ENCODE results near the gene ERF. TPM values are rescaled to one million over a fixed set of nuclear protein-coding genes. Genes with fewer than 3 reads are reported as not detected.
A peak's percentile ranks its signal among the peaks of the same experiment; 100 is the strongest.

The ERF gene
- total RNA-seq, 1 experiment from 2014 or later = 43.6 TPM

- peak; percentile 67 for DNase-seq (ENCODE audit: low spot score)
Measured at GRCh38 chr19:42254089-42254849, 659 bp downstream of the ERF start.

- peak; percentile 53 for DNase-seq (ENCODE audit: low spot score)
Measured at GRCh38 chr19:42253245-42254088, 1.5 kb downstream of the ERF start.

- DNase-seq (ENCODE audit: low spot score) = peak; percentile 59
Measured at GRCh38 chr19:42252365-42253244, 2.3 kb downstream of the ERF start.

GRCh38 chr19:42251572-42252358 is 3.2 kb downstream of the ERF start:
- no peak for DNase-seq (ENCODE audit: low spot score)

- peak; percentile 56 for DNase-seq (ENCODE audit: low spot score)
Measured at GRCh38 chr19:42250666-42251531, 4.0 kb downstream of the ERF start.

GRCh38 chr19:42250183-42250665 is 4.7 kb downstream of the ERF start:
- DNase-seq (ENCODE audit: low spot score) = no peak

GRCh38 chr19:42249769-42250168 is 5.2 kb downstream of the ERF start:
- DNase-seq (ENCODE audit: low spot score) = no peak

GRCh38 chr19:42249149-42249750 is 5.7 kb downstream of the ERF start:
- DNase-seq (ENCODE audit: low spot score) = no peak

GRCh38 chr19:42248270-42249148 is 6.4 kb downstream of the ERF start:
- no peak for DNase-seq (ENCODE audit: low spot score)

- DNase-seq (ENCODE audit: low spot score) = no peak
Measured at GRCh38 chr19:42247640-42248199, 7.2 kb downstream of the ERF start.

GRCh38 chr19:42246922-42247639 is 7.8 kb downstream of the ERF start:
- DNase-seq (ENCODE audit: low spot score) = no peak

- DNase-seq (ENCODE audit: low spot score) = peak; percentile 75
Measured at GRCh38 chr19:42246143-42246921, 8.6 kb downstream of the ERF start.

GRCh38 chr19:42245231-42245630 is 9.7 kb downstream of the ERF start:
- DNase-seq (ENCODE audit: low spot score) = no peak

- DNase-seq (ENCODE audit: low spot score) = peak; percentile 92
Measured at GRCh38 chr19:42244347-42245220, 10.3 kb downstream of the ERF start.

GRCh38 chr19:42242512-42243409 is 12.2 kb downstream of the ERF start, which contains the start of gene GSK3A:
Gene GSK3A (minus strand): TSS chr19:42242602. CDS start chr19:42242465, 137 bp downstream.
- peak; percentile 98 for DNase-seq (ENCODE audit: low spot score)
